Jurkat, Clone E6-1 (cell line): Measurements from ENCODE around the gene ZNF621.

ENCODE experiments used
- DNase-seq: peaks from one replicate; pipeline ENCODE4 v3.0.0-alpha.2; 2011; ENCODE audit warnings: low read depth, low spot score
- H3K4me3 ChIP-seq: 2 replicates; pipeline ENCODE4 v1.5.1; 2011; ENCODE audit warnings: mild to moderate bottlenecking, low read length, control low read depth, moderate library complexity

ZNF621 gene

GRCh38 chr3:40586901-40587300 is 62.1 kb downstream of the ZNF621 start:
- no peak overlapping the region for H3K4me3 ChIP-seq
- no peak for DNase-seq

DNA sequence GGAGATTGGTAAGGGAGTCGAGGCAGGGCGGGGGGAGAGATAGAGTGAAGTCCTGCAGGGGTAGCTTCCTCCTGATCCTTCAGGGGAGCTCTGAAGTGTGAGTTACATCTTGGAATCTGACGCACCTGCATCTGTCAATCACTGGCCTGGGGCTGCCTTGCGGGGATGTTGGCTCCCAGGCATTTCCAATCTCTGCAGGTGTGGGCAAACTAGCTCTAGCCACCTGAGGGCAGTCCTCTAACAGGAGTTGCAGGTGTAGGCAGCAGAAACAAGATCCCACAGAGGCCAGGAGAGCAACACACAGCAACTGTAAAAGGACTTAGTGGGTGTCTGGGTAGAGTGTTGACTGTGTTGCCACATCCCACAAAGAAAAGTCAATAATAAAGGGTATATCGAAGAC is 63.6 kb downstream of the ZNF621 start:
- no peak overlapping the region for H3K4me3 ChIP-seq
- DNase-seq, result no peak
